Adrenal gland (tissue), 12 donors: ENCODE results near the gene CNKSR3. TPM values are rescaled to one million over a fixed set of nuclear protein-coding genes. Genes with fewer than 3 reads are reported as not detected.

ENCODE experiments used
- DNase-seq, 7 donors: peaks; one replicate each; pipeline ENCODE4 v3.0.0-alpha.2; 2019 to 2020
- H3K27ac ChIP-seq, 5 donors: fragments of 200-600 bp; sonication (generic) in 4 of 5; 1 replicate in 3 of 5; 2 replicates in 2 of 5; pipeline versions ENCODE4 v1.5.1 to v1.8.0; 2016 to 2020; ENCODE audit warnings: mild to moderate bottlenecking in 1 of 5
- H3K27me3 ChIP-seq: fragments of 200-600 bp; 2 replicates; pipeline ENCODE4 v1.8.0; 2021
- H3K36me3 ChIP-seq, 2 donors: fragments of 200-600 bp; replicated peaks in 1 of 2; 1 replicate in 1 of 2; 2 replicates in 1 of 2; pipeline versions ENCODE4 v1.5.1 to v1.8.0; 2018 to 2022
- H3K4me1 ChIP-seq, 2 donors: fragments of 200-600 bp; replicated peaks in 1 of 2; 1 replicate in 1 of 2; 2 replicates in 1 of 2; pipeline versions ENCODE4 v1.5.1 to v1.8.0; 2018 to 2021
- H3K4me3 ChIP-seq, 4 donors: fragments of 200-600 bp; sonication (generic) in 3 of 4; one replicate each; pipeline ENCODE4 v1.5.1; 2016 to 2018
- H3K9me3 ChIP-seq, 3 donors: fragments of 200-600 bp; sonication (generic) in 1 of 3; replicated peaks in 1 of 3; 1 replicate in 2 of 3; 2 replicates in 1 of 3; pipeline versions ENCODE4 v1.5.1 to v1.8.0; 2016 to 2021
- POLR2A ChIP-seq, 2 donors: fragments of 450-650 bp; IDR thresholded peaks; one replicate each; pipeline ENCODE4 v1.6.1; 2017; ENCODE audit warnings: antibody characterized with exemption in 2 of 2, mild to moderate bottlenecking in 2 of 2, moderate library complexity in 1 of 2
- WGBS, 4 donors: extraction: QIAGEN DNeasy Blood & Tissue Kit in 2 of 4; methylation state at CpG; one replicate each; pipeline versions ENCODE4 v1.1.5 to v1.1.7; 2013 to 2017; 5-methylcytosine and 5-hydroxymethylcytosine counted together
- intact Hi-C, 2 donors: fragments of 100-400 bp; cut with DNase I; formaldehyde crosslinking; loops; one replicate each; pipeline versions ENCODE4 v1.14.1 to v1.15.0; 2022 to 2023
- polyA plus RNA-seq, 3 donors: library from polyadenylated mRNA; stranded (reverse); fragments of 200-250 nt in 2 of 3; fragments of 350-450 nt in 1 of 3; fragmentation: Illumina TruSeq in 1 of 3; extraction: RNeasy Lipid Tissue Mini Kit (QIAGEN cat#74804) in 1 of 3; gene quantifications; one replicate each; pipeline ENCODE4 v1.2.3, GENCODE V29; 2013 to 2014
- total RNA-seq, 9 donors: library from RNA; depleted of rRNA in 4 of 9; stranded (reverse); fragments of >200 nt in 4 of 9; fragments of 120-200 nt in 1 of 9; fragmentation: NEBNext Ultra II Directional in 1 of 9; extraction: Animal tissue kit (Norgen Biotek cat#: 25700) in 1 of 9; gene quantifications; one replicate each; pipeline versions ENCODE4 v1.1.0 to v1.2.4, GENCODE V29; 2013 to 2023
- TF ChIP-seq, protein P1 (sequence below), 6 experiments: fragments of 450-650 bp in 4 of 6; fragments of 200-600 bp in 2 of 6; sonication (generic) in 1 of 6; IDR thresholded peaks; 1 replicate in 5 of 6; 2 replicates in 1 of 6; pipeline versions ENCODE4 v1.5.1 to v1.8.0; 2016 to 2021; ENCODE audit warnings: antibody characterized with exemption in 6 of 6, mild to moderate bottlenecking in 2 of 6, moderate library complexity in 1 of 6
- donor health status: healthy with polysubstance abuse.
- donor health status: Bipolar disorder and iron deficiency.
- donor health status: DM: yes; HTN: yes; CAD: no.
- donor health status: DM: no; HTN: no; CAD: no.
- donor health status: DM: no; HTN: no; CAD: no.
- donor health status: DM: yes; HTN: yes; CAD: no.

Gene CNKSR3
- total and polyA plus RNA-seq, 12 donors, result 1.1 to 10.7 (median 2.5) TPM

- WGBS, 4 donors, result 71 to 78% (median 74%) methylated on average over 4 of the region's 4 CpGs
- no peak overlapping the region for H3K27ac ChIP-seq
- no peaks in the 10 kb centered on the region for H3K27me3 ChIP-seq
Observed at GRCh38 chr6:154504102-154504501, 6.4 kb downstream of the CNKSR3 start.

DNA sequence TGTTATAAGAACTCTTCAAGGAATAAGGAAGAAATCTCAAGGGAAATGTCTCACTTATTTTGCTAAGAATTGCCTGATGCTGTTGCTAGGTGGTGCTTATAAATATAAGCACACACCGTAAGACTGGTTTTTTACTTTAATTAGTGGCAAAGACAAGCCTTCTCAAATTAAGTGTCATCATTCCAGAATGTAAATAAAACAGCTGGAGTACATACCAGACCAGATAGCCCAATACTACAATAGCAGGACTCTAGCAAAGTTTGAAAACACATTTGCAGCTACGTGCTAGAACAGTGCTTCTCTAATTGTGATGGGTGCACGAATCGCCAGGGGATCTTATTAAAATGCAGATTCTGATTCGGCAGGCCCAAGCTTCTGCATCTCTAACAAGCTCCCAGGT is 6.8 kb downstream of the CNKSR3 start:
- intact Hi-C loops, result no loop called here
- Histone ChIP-seq H3K4me1 (peaks cover 0 to 3% of the 10 kb centered on the region in 2 donors), H3K4me3 (no peak overlapping the region), H3K36me3 (no peaks in the 10 kb centered on the region), H3K27ac (no peak overlapping the region), H3K27me3 (no peaks in the 10 kb centered on the region), H3K9me3 (no peaks in the 10 kb centered on the region)
- no peak for TF ChIP-seq POLR2A (IDR thresholded peaks at IDR 0.05)
- TF ChIP-seq, protein P1, sequence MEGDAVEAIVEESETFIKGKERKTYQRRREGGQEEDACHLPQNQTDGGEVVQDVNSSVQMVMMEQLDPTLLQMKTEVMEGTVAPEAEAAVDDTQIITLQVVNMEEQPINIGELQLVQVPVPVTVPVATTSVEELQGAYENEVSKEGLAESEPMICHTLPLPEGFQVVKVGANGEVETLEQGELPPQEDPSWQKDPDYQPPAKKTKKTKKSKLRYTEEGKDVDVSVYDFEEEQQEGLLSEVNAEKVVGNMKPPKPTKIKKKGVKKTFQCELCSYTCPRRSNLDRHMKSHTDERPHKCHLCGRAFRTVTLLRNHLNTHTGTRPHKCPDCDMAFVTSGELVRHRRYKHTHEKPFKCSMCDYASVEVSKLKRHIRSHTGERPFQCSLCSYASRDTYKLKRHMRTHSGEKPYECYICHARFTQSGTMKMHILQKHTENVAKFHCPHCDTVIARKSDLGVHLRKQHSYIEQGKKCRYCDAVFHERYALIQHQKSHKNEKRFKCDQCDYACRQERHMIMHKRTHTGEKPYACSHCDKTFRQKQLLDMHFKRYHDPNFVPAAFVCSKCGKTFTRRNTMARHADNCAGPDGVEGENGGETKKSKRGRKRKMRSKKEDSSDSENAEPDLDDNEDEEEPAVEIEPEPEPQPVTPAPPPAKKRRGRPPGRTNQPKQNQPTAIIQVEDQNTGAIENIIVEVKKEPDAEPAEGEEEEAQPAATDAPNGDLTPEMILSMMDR (IDR thresholded peaks at IDR 0.05), result no peak
- WGBS, 4 donors, result 62 to 89% (median 73%) methylated on average over 5 of the region's 5 CpGs
- no peak for DNase-seq

More at GRCh38 chr6:154504102-154504501, 6.4 kb downstream of the CNKSR3 start:
- no peak for DNase-seq
- peaks cover 0 to 6% of the 10 kb centered on the region in 2 donors for H3K4me1 ChIP-seq
- H3K9me3 ChIP-seq, result no peaks in the 10 kb centered on the region
- H3K4me3 ChIP-seq, result no peak overlapping the region
- no peak for TF ChIP-seq POLR2A (IDR thresholded peaks at IDR 0.05)
- TF ChIP-seq, protein P1 (IDR thresholded peaks at IDR 0.05), result no peak
- intact Hi-C loops, result no loop called here
- H3K36me3 ChIP-seq, result no peaks in the 10 kb centered on the region

DNA sequence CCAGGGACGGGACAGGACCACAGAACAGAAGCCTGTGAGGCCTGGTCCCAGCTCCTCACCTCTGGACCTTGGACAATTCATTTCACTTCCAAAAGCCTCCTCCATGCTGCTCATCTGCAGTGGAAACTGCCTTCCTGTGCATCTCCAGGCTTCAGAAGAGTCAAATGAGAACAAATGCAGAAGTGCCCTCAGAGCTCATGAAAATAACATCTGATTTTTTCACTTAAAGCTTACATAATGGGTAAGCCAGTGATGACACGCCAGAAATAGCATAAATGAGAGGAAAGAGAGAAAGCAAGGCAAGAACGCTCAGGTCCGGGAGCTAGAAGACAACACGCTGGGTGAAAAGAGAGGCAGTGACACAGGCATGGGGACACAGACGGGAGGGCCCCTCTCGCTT is 7.9 kb downstream of the CNKSR3 start:
- Histone ChIP-seq H3K4me1 (no peaks in the 10 kb centered on the region), H3K36me3 (no peaks in the 10 kb centered on the region), H3K4me3 (no peak overlapping the region), H3K27ac (no peak overlapping the region), H3K27me3 (no peaks in the 10 kb centered on the region), H3K9me3 (no peaks in the 10 kb centered on the region)
- TF ChIP-seq, protein P1 (IDR thresholded peaks at IDR 0.05), result no peak
- no peak for TF ChIP-seq POLR2A (IDR thresholded peaks at IDR 0.05)
- 83 to 90% (median 86%) methylated on average over 7 of the region's 7 CpGs for WGBS, 4 donors
- DNase-seq, result no peak
- intact Hi-C loops, result no loop called here

DNA sequence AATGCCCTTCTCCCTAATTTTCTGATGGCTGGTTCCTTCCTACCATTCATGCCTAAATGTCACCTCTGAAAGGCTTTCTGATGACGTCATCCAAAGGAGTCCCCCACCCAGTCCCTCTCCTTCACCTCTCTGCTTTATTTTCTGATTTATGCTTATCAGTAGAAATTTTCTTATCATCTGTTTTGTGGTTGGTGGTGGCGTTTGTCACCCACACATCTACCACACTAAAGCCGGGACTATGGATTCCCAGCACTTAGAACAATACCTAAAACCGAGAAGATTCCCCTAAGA is 9.0 kb downstream of the CNKSR3 start:
- intact Hi-C loops, result no loop called here
- no peaks in the 10 kb centered on the region for H3K27me3 ChIP-seq
- H3K4me1 ChIP-seq, result no peaks in the 10 kb centered on the region
- TF ChIP-seq, protein P1 (IDR thresholded peaks at IDR 0.05), result no peak
- TF ChIP-seq POLR2A (IDR thresholded peaks at IDR 0.05), result no peak
- DNase-seq, result no peak
- H3K9me3 ChIP-seq, result no peaks in the 10 kb centered on the region
- no peak overlapping the region for H3K27ac ChIP-seq
- no peaks in the 10 kb centered on the region for H3K36me3 ChIP-seq
- 77 to 82% (median 79%) methylated on average over 4 of the region's 4 CpGs for WGBS, 4 donors
- no peak overlapping the region for H3K4me3 ChIP-seq
